Measurements from ENCODE around the gene NT5C3A. TPM values are rescaled to one million over a fixed set of nuclear protein-coding genes. Genes with fewer than 3 reads are reported as not detected.
"Not testable (repeated sequence)": the region's sequence is repeated elsewhere in the genome, so short reads cannot be mapped to it uniquely, and the experiment has no call there.

Gene NT5C3A
- total RNA-seq, 1 donor from 2014 or later: 18.2 TPM

DNA sequence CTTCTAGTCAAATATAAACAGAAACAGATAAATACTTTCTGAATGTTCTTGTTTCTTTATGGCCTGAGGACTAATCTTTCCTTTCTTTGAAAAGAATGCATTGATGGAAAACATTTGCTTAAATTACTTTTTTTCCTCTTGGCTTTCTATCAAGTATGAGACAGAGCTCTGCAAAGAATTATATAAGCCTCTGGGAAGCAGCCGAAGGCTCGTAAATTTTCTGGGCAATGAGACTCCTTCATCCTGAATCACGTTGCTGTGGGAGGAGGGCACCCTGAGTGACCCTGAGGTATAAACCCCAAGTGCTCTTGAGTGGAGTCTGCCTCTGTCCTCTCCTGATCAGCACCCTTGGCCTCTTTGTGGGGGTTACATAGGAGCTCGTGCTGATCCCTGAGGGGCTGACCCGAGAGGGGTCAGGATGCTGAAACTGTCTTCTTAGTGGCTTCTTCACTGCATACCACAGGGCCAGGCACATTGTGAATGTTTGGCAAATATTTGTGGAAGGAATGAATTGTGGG, 71.4 kb downstream of the NT5C3A start:
- DNase-seq (ENCODE audit: low read depth); H3K4me3 ChIP-seq (ENCODE audit: low read depth, low read length): not testable (repeated sequence)

DNA sequence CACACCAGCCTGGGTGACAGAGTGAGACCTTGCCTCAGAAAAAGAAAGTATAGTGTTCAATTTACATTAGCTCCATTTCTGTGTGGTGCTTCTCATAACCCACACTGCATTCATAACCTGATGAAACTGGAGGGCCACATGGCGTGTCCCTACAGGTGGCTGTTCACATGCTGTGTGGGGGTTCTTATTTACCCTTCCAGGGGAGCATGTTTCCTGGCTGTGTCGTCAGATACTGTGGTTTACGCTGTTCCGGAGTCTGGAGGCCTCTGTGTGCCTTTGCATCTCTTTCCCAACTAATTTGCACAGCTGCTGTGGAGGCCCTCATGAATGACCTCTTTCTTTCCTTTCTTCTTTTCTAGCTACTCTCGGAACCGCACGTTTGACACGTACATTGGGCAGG, 74.4 kb downstream of the NT5C3A start:
- not testable (repeated sequence) for H3K4me3 ChIP-seq (ENCODE audit: low read depth, low read length); DNase-seq (ENCODE audit: low read depth)

DNA sequence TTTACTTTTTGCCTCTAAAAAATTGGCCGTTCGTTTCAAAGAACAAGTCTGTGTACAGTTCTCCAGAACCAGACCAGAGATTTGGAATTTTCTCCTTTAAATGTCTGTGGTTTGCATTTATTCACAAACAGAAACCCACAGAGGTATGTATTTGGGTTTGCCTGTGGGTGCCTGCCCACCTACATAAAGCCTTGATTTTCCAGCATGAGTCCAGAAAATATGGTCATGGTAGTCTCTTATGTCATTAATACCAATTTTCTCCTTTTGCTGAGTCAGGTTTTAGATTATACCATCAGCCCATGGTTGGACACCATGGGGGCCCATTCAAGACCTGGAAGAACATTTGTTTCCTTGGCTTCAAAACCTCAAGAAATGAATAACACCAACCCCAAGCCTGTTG, 82.7 kb downstream of the NT5C3A start:
- not testable (repeated sequence) for DNase-seq (ENCODE audit: low read depth)

DNA sequence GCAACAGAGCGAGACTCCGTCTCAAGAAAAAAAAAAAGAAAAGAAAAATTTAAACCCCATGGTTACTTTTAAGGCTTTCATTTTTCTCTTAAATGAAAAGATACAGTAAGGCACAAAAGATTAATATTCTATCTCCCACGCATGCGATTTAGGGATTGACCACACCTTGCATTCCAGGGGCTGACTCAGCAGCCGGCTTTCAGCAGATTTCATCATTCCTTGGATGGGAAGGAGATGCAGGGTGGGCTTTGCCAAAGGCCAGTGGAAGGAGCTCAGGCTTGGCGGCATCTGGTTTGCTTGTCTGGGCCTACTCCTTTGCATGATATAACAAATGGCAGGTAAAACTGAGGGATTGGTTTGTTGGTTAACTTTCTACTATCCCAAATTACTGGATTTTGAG, 83.3 kb downstream of the NT5C3A start:
- not testable (repeated sequence) for DNase-seq (ENCODE audit: low read depth); H3K4me3 ChIP-seq (ENCODE audit: low read depth, low read length)

More for the DNA sequence above, 82.7 kb downstream of the NT5C3A start:
- H3K4me3 ChIP-seq (ENCODE audit: low read depth, low read length): not testable (repeated sequence)

DNA sequence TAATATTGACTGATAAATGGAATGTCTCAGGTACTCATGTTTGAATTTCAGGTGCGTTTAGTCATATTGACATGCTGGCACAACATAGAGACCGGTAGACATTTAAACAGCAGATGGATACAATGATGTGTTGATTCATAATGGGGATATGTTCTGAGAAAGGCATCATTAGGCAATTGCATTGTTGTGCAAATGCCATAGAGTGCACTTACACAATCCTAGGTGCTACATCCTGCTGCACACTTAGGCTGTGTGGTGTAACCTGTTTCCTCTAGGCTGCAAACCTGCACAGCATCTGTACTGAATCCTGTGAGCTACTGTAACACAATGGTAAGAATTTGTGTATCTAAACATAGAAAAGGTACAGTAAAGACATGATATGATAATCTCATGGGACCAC, 85.4 kb downstream of the NT5C3A start:
- H3K4me3 ChIP-seq (ENCODE audit: low read depth, low read length); DNase-seq (ENCODE audit: low read depth): not testable (repeated sequence)

DNA sequence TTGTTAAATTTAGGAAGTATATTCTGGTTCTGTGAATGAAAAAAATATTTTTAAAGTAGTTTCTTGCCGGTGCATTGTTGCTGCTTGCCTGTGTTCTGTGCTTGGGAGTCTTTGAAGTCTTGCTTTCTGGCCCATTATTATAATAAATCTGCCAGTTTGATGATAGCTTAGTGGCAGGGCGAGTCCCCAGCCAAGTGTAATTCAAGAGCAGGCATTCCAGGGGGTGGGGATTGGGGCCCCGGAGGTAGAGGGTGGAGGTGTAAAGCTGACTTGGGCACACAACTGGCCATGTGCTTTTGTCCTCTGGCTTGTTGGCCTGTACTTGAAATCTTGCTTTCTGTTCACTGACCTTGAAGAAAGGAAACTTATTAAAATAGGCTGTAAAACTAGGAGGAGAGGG, 90.6 kb downstream of the NT5C3A start:
- H3K4me3 ChIP-seq (ENCODE audit: low read depth, low read length): not testable (repeated sequence)

DNA sequence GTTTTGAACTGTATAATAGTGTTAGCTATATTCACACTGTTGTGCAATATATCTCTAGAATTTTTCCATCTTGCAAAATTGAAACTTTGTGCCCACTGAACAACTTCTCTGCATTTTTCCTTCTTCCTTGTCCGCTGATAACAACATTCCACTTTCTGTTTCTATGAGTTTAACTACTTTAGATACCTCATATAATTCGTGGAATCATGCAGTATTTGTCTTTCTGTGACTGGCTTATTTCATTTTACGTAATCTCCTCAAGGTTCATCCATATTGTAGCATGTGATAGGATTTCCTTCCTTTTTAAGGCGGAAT, 95.4 kb downstream of the NT5C3A start:
- not testable (repeated sequence) for DNase-seq (ENCODE audit: low read depth); H3K4me3 ChIP-seq (ENCODE audit: low read depth, low read length)

More for the DNA sequence above, 90.6 kb downstream of the NT5C3A start:
- not testable (repeated sequence) for DNase-seq (ENCODE audit: low read depth)

DNA sequence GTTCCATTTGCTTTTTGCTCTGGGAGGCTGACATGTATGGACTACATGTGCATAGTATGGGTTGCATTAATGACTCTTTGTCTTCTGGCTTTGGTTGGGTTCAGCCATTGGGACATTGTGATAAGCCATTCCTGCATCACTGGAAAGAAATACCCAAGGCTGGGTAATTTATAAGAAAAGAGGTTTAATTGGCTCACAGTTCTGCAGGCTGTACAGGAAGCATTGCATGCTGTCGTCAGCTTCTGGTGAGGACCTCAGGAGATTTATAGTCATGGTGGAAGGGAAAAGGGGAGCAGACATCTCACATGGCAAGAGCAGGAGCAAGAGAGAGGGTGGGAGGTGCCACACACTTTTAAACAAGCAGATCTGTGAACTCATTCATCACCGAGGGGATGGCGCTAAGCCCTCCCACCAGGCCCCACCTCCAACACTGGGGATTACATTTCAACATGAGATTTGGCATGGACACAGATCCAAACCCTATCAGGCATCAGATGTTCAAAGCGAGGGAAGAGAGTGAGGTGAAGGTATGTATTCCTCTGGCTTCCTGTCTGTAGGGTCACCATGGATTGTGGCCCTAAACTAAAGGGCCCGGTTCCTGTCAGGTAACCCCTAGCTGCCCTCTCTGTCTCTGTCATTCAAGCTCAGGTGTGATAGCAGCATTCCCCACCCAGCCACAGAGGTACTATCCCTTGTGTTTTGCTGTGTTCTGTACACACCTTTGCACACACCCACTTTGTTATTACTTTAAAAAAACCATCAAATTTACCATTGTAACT, 95.9 kb downstream of the NT5C3A start:
- H3K4me3 ChIP-seq (ENCODE audit: low read depth, low read length); DNase-seq (ENCODE audit: low read depth): not testable (repeated sequence)

DNA sequence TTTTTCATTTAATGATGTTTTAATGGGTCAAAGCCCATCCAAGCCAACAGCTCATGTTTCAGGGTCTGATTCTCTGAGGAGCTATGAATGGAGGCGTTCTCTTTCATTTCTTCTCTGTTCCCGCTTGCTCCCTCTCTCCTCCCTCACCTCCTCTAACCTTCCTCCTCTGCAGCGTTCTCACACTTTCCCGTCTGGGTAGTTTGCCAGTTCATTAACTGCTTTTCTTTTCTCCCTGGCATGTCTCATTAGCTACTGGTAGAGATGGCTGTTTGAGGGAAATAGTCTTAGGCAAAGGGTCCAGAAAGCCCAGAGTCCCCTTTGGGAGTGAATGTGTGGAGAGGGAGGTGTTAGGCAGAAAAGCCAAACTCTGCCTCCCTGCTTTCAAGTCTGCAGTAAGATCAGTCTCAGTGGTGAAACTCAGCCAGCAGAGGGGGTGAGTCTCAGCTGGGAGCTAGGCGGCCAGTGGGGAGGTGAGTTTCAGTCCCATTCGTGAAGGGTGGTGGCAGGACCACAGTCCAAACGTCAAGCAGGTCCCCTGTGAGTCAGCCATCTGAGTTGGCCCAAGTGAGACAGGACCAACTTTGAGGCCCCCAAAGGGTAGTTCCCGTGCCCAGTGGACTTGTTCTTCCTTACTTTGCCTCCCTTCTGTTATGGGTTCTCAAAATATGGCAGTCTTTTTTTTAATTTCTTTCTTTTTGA, 98.0 kb downstream of the NT5C3A start:
- not testable (repeated sequence) for DNase-seq (ENCODE audit: low read depth); H3K4me3 ChIP-seq (ENCODE audit: low read depth, low read length)
- TF ChIP-seq, protein P1, sequence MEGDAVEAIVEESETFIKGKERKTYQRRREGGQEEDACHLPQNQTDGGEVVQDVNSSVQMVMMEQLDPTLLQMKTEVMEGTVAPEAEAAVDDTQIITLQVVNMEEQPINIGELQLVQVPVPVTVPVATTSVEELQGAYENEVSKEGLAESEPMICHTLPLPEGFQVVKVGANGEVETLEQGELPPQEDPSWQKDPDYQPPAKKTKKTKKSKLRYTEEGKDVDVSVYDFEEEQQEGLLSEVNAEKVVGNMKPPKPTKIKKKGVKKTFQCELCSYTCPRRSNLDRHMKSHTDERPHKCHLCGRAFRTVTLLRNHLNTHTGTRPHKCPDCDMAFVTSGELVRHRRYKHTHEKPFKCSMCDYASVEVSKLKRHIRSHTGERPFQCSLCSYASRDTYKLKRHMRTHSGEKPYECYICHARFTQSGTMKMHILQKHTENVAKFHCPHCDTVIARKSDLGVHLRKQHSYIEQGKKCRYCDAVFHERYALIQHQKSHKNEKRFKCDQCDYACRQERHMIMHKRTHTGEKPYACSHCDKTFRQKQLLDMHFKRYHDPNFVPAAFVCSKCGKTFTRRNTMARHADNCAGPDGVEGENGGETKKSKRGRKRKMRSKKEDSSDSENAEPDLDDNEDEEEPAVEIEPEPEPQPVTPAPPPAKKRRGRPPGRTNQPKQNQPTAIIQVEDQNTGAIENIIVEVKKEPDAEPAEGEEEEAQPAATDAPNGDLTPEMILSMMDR (conservative IDR thresholded peaks at IDR 0.05; ENCODE audit: low read depth, low read length): peak; percentile 45

Other genes starting within 250 kb of the NT5C3A start
- gene KBTBD2, start 171.0 kb downstream of the NT5C3A start, total RNA-seq: 21.0 and 24.5 TPM in 2 replicates
- 72.0 and 137 TPM in 2 replicates for gene FKBP9, start 105.3 kb downstream of the NT5C3A start, total RNA-seq
- gene RP9, start 46.6 kb upstream of the NT5C3A start, total RNA-seq: 9.5 and 26.5 TPM in 2 replicates
- gene BBS9, start 66.8 kb upstream of the NT5C3A start, total RNA-seq: 3.1 and 4.4 TPM in 2 replicates